Gastrocnemius medialis (tissue), 4 donors: ENCODE data around the gene TNRC6B.

ENCODE experiments used
- CTCF ChIP-seq, 5 experiments: fragments of 450-650 bp in 3 of 5; fragments of 200-600 bp in 2 of 5; sonication (generic) in 2 of 5; IDR thresholded peaks in 4 of 5; conservative IDR thresholded peaks in 1 of 5; 1 replicate in 4 of 5; 2 replicates in 1 of 5; pipeline ENCODE4 v1.5.1; 2016 to 2019; ENCODE audit warnings: antibody characterized with exemption in 5 of 5, mild to moderate bottlenecking in 3 of 5, moderate library complexity in 3 of 5
- POLR2A ChIP-seq, 2 donors: fragments of 450-650 bp; IDR thresholded peaks; one replicate each; pipeline ENCODE4 v1.6.1; 2017; ENCODE audit warnings: antibody characterized with exemption in 2 of 2, mild to moderate bottlenecking in 2 of 2, moderate library complexity in 2 of 2

- TF ChIP-seq CTCF (IDR thresholded peaks at IDR 0.05 in 4 of 5, conservative IDR thresholded peaks at IDR 0.05 in 1 of 5) (no peak), POLR2A (IDR thresholded peaks at IDR 0.05) (no peak)
Observed at GRCh38 chr22:40179526-40179925, 1.8 kb downstream of the TNRC6B start.
